Retinal pigment epithelial cell (primary cell): ENCODE measurements around the gene TCEANC2.

Experiments used
- DNase-seq: peaks from one replicate; pipeline ENCODE4 v3.0.0-alpha.2; 2010; ENCODE audit warnings: low read depth
- H3K4me3 ChIP-seq: 2 replicates; pipeline ENCODE4 v1.5.1; 2011; ENCODE audit warnings: mild to moderate bottlenecking, low read length, control low read depth, moderate library complexity
- TF ChIP-seq, protein P1 (sequence below): conservative IDR thresholded peaks from 2 replicates; pipeline ENCODE4 v1.5.1; 2011; ENCODE audit warnings: low read depth, low read length, control low read depth, inconsistent platforms

Gene TCEANC2

DNA sequence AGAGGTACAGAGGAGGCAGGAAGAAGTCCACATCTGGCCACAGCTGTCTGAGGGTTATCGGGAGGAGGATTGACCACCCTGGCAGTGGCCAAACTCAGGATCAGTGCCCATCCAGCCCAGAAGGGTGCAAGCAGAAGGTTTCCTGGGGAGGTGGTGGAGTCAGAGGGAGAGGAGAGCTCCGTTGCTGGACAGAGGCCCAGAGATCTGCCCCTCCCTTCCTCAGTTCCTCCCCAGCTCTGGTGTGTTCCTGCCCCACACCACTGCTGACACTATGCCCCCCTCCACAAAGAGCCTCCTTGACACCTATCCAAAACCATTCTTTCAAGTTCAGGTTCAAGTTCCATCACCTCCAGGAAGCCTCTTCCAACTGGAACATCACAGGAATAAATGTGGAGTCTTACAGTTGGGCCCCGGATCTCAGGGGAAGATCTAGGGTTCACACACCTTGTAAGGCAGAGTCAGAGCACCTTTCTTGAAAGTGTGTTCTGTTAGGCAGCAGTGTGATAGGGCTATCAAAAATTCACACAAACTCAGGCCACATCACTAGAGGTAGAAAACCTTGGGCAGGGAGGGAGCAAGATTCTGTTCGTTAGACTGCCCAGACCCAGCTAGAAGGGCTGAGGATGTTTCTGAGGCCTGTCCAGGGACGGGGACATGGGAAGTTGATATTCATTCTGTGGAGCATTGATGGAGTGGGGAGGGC is 42.8 kb upstream of the TCEANC2 start:
- TF ChIP-seq, protein P1, sequence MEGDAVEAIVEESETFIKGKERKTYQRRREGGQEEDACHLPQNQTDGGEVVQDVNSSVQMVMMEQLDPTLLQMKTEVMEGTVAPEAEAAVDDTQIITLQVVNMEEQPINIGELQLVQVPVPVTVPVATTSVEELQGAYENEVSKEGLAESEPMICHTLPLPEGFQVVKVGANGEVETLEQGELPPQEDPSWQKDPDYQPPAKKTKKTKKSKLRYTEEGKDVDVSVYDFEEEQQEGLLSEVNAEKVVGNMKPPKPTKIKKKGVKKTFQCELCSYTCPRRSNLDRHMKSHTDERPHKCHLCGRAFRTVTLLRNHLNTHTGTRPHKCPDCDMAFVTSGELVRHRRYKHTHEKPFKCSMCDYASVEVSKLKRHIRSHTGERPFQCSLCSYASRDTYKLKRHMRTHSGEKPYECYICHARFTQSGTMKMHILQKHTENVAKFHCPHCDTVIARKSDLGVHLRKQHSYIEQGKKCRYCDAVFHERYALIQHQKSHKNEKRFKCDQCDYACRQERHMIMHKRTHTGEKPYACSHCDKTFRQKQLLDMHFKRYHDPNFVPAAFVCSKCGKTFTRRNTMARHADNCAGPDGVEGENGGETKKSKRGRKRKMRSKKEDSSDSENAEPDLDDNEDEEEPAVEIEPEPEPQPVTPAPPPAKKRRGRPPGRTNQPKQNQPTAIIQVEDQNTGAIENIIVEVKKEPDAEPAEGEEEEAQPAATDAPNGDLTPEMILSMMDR: no peak
- no peak for DNase-seq
- H3K4me3 ChIP-seq: no peak overlapping the region

DNA sequence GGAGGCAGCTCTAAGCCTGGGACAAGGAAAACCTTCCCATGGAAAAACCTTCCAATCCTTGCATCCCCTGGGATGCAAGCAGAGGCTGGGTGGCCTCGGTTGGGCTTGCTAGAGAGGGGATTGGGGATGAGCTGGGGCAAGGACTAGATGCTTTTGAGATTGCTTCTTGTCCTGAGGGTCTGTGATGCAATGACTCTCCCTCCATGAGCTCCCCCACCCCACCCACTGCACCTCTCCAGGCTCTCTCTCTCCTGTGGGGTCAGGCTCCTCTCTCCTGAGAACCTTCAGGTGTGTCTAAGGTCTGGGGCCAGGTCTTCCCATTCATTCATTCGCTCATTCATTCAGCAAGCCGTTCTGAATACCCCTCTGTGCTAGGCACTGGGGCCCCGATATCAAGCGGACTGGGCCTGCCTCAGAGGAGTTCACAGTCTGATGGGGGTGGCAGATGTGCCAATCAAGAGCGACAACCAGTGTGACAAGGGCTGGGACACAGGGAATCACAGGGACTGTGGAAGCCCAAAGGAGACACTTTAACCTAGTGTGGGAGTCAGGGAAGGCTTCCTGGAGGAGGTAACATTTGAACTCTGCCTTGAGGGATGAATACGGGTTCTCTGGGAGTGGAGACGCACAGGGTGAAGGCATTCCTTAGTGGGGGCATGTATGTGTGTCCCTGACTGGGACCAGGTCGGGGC is 41.9 kb upstream of the TCEANC2 start:
- TF ChIP-seq, protein P1: no peak
- no peak overlapping the region for H3K4me3 ChIP-seq
- no peak for DNase-seq

DNA sequence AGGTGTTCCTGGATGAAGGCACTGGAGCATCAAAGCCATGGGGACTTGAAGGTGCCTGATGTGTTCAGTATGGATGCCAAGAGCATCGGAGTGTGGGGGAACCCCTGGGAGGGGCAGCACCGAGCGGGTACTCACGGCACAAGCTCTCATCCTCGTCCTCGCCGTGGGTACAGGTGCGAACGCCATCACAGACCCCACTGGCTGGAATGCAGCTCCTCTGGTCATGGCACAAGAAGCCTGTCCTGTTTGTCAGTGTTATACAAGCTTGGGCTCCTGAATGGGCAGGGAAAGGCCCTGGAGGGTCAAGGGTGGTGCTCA is 41.4 kb upstream of the TCEANC2 start:
- DNase-seq: no peak
- no peak overlapping the region for H3K4me3 ChIP-seq
- TF ChIP-seq, protein P1: no peak

DNA sequence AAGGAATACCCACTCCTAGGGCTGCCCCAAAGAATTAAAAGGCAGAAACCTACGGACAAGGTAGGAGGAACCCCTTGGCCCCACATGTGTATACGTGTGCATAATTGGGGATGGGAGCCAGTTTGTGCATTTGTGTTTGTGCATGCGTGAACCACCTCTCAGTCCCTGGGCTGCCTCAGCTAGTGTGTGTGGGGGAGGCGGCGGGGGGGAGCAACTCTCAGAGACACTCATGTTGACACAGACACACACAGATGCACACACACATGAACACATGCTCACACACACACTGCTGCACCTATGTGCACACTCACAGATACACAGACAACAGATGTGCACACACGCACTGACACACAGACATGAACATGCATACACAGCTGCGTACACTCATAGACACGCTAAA is 40.5 kb upstream of the TCEANC2 start:
- TF ChIP-seq, protein P1: no peak
- no peak overlapping the region for H3K4me3 ChIP-seq
- no peak for DNase-seq

DNA sequence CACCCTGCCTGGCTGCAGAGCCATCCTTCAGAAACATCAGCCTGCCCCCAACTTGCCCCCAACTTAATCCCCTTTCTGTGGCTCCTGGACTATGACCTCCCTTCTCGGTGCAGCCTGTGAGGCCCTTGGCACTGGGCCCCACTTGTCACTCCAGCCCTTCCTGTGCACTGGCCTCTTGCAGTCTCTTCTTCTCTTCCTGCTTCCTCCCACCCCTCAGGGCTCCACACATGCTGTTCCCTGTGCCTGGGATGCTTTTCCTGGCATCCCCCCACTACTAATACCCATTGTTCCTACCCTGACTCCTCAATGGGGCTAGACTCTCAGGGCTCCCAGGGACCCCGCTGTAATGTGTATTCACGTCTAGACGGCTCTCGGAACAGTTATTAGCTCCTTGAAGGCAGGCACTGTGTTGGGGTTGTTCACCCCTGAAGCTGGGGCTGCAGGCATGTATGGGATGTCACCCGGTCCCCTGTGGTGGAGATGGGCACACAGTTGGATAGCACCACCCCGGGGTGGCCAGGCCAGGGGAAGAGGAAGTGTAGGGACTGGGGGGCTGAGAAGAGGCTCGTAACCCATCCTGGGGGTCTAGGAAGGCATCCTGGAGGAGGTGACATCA is 39.9 kb upstream of the TCEANC2 start:
- TF ChIP-seq, protein P1: no peak
- H3K4me3 ChIP-seq: no peak overlapping the region
- no peak for DNase-seq

DNA sequence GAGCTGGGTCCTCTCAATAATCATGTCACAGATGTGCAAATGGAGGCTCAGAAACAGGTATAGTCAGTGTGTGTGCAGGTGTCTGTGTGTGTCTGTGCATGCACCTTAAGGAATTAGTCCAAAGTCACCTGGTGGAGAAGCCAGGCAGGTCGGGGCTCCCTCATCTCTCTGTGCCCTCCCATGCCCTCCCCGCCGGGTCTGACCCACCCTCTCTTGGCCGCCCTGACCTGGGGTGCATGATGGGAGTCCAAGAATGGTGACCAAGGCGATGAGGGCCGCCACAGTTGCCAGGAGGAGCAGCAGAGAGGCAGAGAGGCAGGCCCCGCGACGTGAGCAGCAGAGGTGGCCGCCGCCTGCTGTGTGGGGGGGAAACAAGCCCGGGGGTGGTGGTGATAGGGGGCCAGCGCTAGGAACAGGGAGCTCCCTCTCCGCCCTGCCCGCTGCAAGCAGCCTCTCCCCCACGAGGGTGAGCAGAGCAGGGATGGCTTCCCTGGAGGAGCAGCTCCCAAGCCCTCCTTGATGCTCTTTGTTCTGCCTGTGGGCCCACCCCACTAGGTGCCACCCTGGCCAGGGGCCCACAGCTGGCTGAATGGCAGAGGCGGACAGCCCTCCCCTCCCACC is 39.3 kb upstream of the TCEANC2 start:
- no peak overlapping the region for H3K4me3 ChIP-seq
- TF ChIP-seq, protein P1: no peak
- no peak for DNase-seq
